NCI-H345 treated with DMSO at 0.1 percent for 48 hours (cell line): ENCODE data around the gene TMEM229A.
"Not testable (repeated sequence)": the region's sequence is repeated elsewhere in the genome, so short reads cannot be mapped to it uniquely, and the experiment has no call there.

ENCODE experiments used
- DNase-seq: peaks from one replicate; lab custom pipeline; 2025; ENCODE audit not compliant: unreplicated experiment; lab: John Stamatoyannopoulos, UW

The TMEM229A gene

DNA sequence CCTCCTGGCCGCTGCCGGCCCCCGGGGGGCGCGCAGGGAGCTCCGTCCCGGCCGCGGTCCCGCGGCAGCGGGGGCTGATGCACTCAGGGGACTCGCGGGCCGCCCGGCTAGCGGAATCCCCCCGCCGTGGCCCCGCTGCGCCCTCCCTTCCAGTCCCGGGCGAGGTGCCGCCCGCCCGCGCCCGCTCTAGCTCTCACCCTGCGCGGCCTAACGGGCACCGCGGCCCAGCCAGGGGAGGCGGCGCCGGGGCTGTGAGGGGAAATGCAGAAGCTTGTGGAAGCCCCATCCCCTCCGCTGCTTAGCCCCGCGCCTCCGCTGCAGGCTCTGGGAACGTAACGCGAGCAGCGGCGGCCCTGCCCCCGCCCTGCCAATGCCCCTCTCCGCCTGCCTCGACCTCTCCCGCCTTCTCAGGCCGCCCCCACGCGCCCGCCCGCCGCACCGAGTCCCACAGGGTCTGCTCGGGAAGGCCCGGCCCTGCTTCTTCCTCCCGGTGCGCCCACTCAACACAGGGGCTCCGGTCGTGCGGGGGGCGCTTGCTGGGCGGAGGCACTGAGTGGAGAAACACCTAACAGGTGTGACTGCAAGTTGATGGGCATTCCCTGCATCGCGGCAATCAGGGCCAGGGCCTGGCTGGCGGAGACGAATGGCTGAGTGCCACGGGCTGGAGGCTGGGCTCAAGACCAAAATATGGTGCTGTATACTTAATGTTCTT lies 384 bp upstream of the TMEM229A start:
- DNase-seq, result peak; percentile 21

DNA sequence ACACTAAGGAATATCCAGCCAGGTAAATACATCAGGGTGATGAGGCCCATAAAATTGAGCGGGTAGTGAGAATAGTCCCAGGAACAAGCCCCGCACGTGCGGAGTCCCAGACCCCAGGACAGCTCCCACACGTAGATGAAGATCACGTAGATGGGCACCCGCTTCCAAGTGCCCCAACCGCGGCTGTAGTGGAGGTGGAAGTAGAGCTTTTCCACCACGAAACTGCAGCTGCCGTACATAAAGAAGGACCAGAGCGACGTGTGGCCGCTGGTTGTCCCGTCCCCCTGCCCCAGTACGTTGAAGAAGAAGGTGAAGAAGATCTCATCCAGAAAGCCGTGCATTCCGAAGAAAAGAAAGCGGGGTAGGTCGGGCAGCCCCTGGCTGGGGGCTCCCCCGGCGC lies 948 bp downstream of the TMEM229A start:
- peak; percentile 33 for DNase-seq

DNA sequence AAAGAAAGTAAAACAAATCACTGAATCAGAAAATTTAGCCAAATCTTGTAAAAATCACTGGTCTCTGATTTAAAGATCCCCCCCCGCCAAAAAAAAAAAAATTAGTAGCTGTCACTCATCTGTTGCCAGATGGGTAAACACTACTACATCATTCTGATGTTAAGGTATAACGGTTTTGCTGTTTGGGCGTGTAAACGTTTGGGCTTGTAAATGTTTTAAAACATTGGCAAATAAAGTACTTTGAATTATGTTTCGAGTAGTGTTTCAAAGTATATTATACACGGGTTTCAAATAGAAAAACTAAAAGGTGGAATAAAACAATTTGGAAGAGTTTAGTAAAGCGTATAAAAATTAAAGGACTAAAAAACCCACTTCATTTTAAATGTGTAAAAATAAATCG lies 1.5 kb downstream of the TMEM229A start:
- no peak for DNase-seq

DNA sequence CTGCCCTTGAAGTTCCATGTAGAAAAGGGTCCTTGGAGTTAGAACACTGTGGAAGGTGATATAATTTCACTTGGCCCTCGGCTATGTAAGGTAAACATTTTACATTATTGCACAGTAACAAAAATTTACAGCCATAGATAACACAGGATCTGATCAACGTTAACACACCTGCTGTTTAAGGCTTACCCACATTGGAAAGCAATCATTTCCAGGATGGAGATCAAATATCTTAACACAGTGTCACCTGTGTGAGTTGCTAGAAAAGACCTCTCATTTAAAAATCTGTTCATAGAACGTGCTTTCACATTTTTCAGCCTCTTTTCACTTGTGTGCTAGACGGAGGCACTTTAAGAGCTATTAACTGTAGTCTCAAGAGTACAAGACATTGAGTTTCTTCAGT lies 1.9 kb downstream of the TMEM229A start:
- DNase-seq, result no peak

DNA sequence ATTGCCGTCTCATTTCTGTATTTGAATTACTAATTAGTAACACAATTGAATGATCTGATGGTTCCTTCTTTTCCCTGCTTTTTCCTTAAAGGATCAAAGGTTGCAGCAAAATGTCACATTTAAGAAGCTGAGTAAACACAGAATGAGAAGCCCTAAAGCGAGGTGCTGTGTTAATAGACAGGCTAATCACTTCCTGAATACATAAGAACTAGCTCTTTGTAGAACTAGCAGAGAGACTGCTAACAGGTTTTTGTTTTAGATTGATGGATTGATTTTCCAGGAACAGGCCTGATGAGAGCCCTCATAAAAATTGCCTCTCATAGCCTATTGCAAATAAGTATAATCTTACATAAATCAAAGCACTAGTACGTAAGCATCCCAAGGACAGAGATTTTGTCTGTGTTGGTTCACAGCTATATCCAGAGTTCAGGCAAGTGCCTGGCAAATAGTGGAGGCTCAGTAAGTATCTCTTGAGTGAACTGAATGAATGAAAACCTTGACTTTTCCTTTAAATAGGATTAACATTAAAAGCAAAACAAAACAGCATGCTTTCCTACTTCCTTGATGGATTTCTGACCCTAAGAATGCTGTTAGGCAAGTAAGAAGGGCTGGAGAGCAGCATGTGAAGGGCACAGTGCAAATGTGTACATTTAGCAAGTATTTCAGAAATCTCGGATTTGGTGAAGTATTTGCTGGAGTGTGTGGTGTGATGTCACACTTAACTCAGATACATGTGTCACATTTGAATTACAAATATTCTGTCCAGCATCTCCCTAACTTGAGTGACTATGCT lies 3.3 kb downstream of the TMEM229A start:
- DNase-seq, result no peak

DNA sequence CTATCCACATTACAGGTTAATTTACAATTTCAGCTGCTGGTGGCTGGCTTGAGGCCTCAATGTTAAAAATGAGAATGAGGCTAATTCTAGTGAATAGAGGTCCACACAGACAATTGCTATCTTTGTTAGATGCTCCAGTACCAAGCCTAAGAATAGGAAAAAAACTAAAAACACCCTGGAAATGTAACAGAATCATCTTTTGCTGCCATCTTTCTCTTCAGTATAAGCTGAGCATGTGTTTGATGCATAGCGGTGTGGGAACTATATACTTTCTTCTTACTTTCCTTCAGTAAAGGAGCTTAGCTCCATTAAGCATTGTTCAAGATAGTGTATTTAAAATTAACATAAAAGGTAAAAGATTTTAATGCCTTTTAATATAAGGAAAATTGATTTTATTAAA lies 5.6 kb downstream of the TMEM229A start:
- DNase-seq, result no peak

DNA sequence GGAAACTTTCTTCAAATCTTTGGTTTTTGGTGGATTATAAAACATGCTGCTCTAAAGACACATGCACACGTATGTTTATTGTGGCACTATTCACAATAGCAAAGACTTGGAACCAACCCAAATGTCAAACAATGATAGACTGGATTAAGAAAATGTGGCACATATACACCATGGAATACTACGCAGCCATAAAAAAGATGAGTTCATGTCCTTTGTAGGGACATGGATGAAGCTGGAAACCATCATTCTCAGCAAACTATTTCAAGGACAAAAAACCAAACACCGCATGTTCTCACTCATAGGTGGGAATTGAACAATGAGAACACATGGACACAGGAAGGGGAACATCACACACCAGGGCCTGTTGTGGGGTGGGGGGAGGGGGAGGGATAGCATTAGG lies 8.5 kb downstream of the TMEM229A start:
- not testable (repeated sequence) for DNase-seq

DNA sequence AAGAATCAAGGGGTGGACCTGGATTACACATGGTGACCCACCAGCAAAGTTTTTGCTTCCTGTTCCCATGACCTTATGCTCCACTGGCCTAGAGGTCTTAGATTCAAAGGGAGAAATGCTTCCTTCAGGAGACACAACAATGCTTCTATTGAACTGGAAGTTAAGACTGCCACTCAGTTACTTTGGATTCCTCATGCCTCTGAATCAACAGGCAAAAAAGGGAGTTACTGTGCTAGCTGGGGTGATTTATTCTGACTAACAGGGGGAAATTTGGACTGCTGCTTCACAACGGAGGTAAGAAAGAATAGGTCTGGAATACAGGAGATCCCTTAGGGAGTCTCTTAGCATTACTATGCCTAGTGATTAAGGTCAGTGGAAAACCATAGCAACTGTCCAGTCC lies 10.3 kb downstream of the TMEM229A start:
- DNase-seq, result no peak

DNA sequence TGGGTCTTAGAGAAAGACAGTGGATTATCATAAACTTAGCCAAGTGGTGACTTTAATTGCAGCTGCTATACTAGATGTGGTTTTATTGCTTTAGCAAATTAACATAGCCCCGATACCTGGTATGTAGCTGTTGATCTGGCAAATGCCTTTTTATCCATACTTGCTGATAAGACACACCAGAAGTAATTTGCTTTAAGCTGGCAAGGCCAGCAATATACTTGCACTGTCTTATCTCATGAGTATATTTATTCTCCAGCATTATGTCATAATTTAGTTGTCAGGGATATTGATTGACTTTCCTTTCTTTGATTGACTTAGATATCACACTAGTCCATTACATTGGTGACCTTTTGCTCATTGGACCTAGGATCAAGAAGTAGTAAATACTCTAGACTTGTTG lies 12.8 kb downstream of the TMEM229A start:
- DNase-seq, result no peak

DNA sequence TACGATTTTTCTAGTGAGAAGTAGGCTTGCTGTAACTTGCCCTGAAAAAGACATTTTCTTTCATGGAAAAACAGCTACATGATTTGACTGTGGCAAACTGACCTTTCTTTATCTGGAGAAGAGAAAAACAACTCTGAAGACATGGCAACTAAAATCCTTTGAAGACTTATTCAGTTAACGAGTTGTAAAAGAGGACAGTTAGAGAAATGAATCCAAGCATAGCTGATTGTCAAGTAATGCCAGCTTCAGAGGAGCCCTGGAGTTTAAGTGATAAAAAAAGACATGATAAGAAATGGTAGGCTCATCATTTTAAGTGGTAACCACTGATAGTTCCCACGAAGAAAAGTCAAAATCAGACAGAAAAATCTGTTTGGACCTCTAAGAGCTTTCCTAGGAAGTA lies 19.6 kb downstream of the TMEM229A start:
- DNase-seq, result no peak

DNA sequence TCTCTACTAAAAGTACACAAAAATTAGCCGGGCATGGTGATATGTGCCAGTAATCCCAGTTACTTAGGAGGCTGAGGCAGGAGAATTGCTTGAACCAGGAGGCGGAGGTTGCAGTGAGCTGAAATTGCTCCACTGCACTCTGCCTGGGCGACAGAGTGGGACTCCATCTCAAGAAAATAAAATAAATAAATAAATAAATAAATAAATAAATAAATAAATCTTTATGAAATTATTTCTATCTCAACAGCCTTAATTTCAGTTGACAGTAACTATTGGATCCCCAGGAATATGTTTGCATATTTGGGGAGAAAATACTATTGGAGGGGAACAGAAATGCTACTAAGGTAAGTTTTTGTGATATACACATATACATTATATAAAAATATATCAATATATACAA lies 20.0 kb downstream of the TMEM229A start:
- DNase-seq, result no peak

DNA sequence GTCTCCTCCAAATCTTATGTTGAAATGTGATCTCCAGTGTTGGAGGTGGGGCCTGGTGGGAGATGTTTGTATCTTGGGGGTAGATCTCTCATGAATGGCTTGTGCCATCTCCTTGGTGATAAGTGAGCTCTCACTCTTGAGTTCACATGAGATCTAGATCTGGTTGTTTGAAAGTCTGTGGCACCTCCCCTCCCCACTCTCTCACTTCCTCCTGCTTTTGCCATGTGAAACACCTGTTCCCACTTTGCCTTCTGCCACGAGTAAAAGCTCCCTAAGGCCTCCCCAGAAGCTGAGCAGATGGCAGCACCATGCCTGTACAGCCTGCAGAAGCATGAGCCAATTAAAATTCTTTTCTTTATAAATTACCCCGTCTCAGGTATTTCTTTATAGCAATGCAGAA lies 23.5 kb downstream of the TMEM229A start:
- no peak for DNase-seq

DNA sequence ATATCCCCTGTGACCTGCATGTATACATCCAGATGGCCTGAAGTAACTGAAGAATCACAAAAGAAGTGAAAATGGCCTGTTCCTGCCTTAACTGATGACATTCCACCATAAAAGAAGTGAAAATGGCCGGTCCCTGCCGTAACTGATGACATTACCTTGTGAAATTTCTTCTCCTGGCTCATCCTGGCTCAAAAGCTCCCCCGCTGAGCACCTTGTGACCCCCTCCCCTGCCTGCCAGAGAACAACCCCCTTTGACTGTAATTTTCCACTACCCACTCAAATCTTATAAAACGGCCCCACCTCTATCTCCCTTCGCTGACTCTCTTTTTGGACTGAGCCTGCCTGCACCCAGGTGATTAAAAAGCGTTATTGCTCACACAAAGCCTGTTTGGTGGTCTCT lies 24.6 kb downstream of the TMEM229A start:
- not testable (repeated sequence) for DNase-seq

DNA sequence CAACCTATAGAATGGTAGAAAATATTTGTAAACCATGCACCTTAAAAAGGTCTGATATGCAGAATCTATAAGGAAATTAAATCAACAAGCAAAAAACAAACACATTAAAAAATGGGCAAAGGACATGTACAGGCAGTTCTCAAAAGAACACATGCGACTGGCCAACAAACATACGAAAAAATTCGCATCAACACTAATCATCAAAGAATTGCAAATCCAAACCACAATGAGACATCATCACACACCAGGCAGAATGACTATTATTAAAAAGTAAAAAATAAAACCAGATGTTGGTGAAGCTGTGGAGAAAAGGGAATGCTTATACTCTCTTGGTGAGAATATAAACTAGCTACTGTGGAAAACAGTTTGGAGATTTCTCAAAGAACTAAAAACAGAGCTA lies 33.2 kb downstream of the TMEM229A start:
- DNase-seq, result no peak

DNA sequence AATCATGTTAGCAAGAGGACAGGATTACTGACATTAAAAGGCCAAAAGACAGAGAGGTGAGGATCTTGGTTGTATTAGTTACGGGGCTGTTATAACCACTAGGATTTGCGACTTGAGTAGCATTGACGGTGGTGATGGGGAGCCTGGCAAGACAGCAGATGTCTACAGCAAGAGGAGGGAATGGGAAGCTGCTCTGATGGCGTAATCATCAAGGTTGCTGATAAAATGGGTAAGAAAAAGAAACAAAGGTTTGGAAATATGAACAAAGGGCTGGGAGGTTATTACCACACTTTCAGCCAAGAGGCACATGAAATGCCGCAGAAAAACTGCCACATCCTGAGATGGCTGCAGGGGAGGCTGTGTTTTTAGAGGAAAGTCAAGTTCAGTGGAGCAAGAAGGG lies 33.9 kb downstream of the TMEM229A start:
- DNase-seq, result no peak

DNA sequence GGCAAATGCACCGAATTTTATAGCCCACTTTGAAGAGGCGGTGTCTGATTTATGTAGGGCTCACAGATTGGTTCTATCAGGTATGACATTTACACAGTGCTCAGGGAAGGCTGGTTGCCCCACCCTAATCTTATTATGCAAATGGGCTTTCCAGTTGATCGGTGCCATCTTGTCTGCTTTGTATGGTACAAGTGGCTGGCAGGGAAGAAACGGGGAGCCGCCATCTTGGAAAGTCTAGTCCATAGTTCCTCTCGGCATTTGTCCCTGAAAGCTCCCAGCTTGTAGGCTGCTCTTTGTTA lies 36.6 kb downstream of the TMEM229A start:
- no peak for DNase-seq

DNA sequence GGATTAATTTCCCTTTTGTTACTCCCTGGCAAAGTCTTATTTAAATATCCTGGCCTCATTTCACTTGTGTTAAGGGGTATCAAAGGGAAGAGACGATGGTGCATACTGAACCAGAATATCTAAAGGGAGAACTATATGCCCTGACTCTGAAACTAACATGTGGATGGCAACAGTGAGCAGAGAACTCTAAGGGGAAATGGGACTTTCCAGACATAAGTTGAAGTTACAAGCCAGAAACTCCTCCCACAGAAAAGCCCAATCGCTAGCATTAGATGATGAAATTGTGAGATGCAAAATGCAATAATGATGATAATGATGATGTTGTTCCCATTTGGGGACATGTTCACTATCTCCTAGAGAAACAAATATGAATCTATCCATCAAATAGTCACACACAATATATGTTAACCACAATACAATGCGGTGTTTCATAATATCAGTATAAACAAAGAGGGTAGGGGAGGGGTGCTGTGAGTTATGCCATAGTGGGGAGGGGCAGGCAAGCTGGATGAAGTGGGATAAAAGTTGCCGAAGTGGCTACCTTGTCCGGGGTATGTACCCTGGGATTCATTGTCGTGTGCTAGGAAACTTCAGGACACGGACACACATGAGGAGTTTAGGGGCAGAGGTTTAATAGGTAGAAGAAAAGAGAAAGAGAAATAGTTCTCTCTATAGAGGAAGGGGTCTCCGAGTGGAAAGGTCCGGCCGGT lies 37.1 kb downstream of the TMEM229A start:
- no peak for DNase-seq

DNA sequence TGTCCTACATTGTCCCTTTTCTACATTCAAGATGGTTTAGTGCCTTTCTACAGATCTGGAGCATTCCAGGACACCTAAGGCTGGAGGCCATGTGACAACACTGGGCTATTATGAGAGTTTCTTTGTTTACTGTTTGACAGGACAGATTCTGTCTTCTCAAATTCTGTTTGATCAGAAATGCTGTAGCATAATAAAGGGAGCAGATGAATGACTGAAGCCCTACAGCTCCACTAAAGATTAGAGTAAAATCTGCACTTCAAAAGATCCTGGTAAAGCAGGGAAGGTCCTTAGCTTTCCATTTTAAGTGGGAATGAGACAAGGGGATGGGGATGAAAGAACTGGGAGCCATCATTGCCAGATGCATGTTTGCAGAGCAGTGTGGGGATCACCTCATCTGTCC lies 38.4 kb downstream of the TMEM229A start:
- DNase-seq, result no peak

DNA sequence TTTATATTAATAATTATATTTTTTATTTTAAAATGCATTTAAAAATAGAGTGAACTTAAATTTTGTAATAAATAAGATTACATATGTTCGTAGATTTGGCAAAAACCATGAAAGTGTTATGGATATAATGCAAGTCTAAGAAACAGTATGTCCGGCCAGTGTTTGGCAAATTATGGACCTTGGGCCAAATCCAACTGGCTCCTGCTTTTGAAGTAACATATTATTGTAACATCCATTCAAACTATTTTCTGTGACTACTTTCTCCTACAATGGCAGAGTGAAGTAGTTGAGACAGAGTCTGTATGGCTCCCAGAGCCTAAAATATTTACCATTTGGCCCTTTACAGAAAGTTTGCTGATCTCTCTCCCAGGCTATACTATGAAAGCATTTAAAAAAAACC lies 38.9 kb downstream of the TMEM229A start:
- DNase-seq, result no peak

DNA sequence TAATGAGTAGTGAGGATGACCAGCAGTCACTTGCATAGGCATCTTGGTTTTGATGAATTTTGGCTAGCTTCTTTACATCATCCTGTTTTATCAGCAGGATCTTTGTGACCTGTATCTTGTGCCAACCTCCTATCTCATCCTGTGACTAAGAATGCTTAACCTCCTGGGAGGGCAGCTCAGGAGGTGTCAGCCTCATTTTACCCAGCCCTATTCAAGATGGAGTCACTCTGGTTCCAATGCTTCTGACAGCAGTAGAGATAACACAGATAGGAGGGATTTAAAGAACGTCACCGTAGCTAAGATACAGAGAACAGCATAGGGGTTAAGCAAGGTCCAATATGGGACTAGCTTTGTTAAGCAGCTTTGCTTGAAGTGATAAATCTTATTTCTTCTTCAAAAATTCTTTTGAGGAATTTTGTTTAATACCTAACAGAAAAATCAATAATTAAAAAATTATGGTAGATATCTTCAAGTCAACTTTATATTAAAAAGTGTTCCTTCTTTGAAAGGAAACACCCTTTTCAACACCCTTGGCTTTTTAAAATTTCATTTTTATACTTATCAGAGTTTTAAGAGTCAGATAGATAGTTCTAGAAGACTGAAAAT lies 39.9 kb downstream of the TMEM229A start:
- DNase-seq, result no peak

DNA sequence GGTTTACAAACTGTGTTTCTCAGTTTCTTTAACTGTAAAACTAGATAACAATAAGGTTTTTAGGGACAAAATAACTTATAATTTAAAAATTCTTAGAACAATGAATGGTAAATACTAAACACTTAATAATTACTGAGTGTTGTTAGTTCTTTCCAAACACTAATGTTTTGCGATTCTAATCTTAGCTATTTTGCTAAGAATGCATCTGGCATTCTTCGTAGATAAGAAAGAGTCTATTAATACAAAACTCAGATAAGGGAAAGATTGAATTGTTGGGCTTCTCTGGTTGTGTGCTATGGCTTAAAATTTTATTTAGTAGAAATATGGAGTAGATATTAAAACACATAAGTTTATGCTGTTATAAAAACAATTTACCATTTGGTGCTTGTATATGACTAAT lies 45.4 kb downstream of the TMEM229A start:
- no peak for DNase-seq
